Activated naive CD4-positive, alpha-beta T cell treated with anti-CD3 and anti-CD28 coated beads, Interleukin-2, amount 10 ng/mL, durations not matched to agents 7 days and 5 days (primary cell): ENCODE results near the gene DPP9.

Experiments used
- CTCF ChIA-PET: fragments of 350-600 bp; sonication (Branson Sonifier 250); formaldehyde crosslinking; loops from one replicate; lab custom pipeline; 2021; ENCODE audit warnings: antibody characterized with exemption; lab: Charles Lee
- DNase-seq: peaks from one replicate; pipeline ENCODE4 v3.0.0-alpha.2; 2020
- H3K27ac Mint-ChIP-seq: one replicate; pipeline ENCODE4 v1.8.0; 2021; ENCODE audit warnings: mild to moderate bottlenecking, moderate library complexity, mixed read lengths
- H3K27me3 Mint-ChIP-seq: one replicate; pipeline ENCODE4 v1.8.0; 2021; ENCODE audit warnings: mild to moderate bottlenecking, mixed read lengths
- H3K36me3 Mint-ChIP-seq: one replicate; pipeline ENCODE4 v1.8.0; 2021; ENCODE audit warnings: mixed read lengths
- H3K4me1 Mint-ChIP-seq: one replicate; pipeline ENCODE4 v1.8.0; 2021; ENCODE audit warnings: mixed read lengths
- H3K4me3 Mint-ChIP-seq: one replicate; pipeline ENCODE4 v1.8.0; 2021; ENCODE audit warnings: mild to moderate bottlenecking, moderate library complexity, mixed read lengths
- H3K9me3 Mint-ChIP-seq: one replicate; pipeline ENCODE4 v1.8.0; 2021; ENCODE audit warnings: mixed read lengths

The DPP9 gene

GRCh38 chr19:4676955-4677731, 46.5 kb downstream of the DPP9 start:
- DNase-seq: peak; percentile 28
- CTCF ChIA-PET: interaction anchor here (0.7 kb wide), 1 partner anchor 48 kb away, joined by 3 read pairs; no protein-coding TSS in a partner anchor
- Mint-ChIP-seq H3K4me1 (no peaks in the 10 kb centered on the region), H3K9me3 (no peaks in the 10 kb centered on the region), H3K27ac (no peak overlapping the region), H3K4me3 (no peak overlapping the region), H3K36me3 (peaks cover 20% of the 10 kb centered on the region), H3K27me3 (no peaks in the 10 kb centered on the region)

- Mint-ChIP-seq H3K27ac (no peak overlapping the region), H3K4me3 (no peak overlapping the region), H3K4me1 (no peaks in the 10 kb centered on the region), H3K36me3 (peaks cover 20% of the 10 kb centered on the region), H3K9me3 (no peaks in the 10 kb centered on the region), H3K27me3 (no peaks in the 10 kb centered on the region)
- DNase-seq: no peak
- CTCF ChIA-PET: no interaction called here
These were observed 48.3 kb downstream of the DPP9 start for GRCh38 chr19:4675346-4675745.

GRCh38 chr19:4673726-4674125, 49.9 kb downstream of the DPP9 start:
- Mint-ChIP-seq H3K27ac (no peak overlapping the region), H3K4me1 (peaks cover 9% of the 10 kb centered on the region), H3K9me3 (no peaks in the 10 kb centered on the region), H3K27me3 (no peaks in the 10 kb centered on the region), H3K36me3 (peaks cover 13% of the 10 kb centered on the region), H3K4me3 (no peak overlapping the region)
- CTCF ChIA-PET: interaction anchor here (0.7 to 1.0 kb wide), 2 partner anchors 21 to 38 kb away, joined by 3 to 4 read pairs; no protein-coding TSS in a partner anchor
- no peak for DNase-seq

- Mint-ChIP-seq H3K4me3 (no peak overlapping the region), H3K27ac (no peak overlapping the region), H3K4me1 (peaks cover 12% of the 10 kb centered on the region), H3K9me3 (no peaks in the 10 kb centered on the region), H3K36me3 (peaks cover 13% of the 10 kb centered on the region), H3K27me3 (no peaks in the 10 kb centered on the region)
- CTCF ChIA-PET: interaction anchor here (0.7 to 1.0 kb wide), 2 partner anchors 21 to 37 kb away, joined by 3 to 4 read pairs; no protein-coding TSS in a partner anchor
- no peak for DNase-seq
These were observed 50.4 kb downstream of the DPP9 start for GRCh38 chr19:4673216-4673615.

DNA sequence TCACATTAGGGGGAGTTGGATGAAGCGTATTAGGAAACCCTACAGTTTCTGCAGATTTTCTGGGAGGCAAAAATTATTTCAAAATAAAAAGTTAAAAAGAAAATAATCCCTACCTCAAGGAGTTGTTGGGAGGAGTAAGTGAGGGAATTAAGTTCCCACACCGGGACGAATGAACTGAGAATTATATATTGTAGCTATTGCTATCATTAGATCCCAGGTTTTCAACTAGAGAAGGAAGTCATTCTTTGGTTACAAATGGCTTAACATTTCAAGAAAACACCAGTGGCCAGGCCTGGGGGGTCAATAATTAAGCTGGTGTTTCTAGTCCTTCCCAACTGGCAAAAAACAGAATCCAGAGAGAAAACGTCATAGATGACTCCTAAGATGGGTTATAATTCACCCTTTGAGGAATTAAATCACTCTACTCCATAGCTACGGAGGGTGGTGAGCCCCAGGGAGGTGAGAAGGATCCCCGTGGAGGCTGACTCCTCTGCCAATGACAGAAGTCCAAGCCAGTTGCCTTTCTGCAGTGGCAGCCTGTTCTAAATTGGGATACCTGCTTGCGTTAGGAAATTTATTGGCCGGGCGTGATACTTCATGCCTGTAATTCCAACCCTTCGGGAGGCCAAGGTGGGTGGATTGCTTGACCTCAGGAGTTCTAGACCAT, 52.3 kb downstream of the DPP9 start:
- Mint-ChIP-seq H3K4me1 (peaks cover 18% of the 10 kb centered on the region), H3K27me3 (no peaks in the 10 kb centered on the region), H3K36me3 (peaks cover 10% of the 10 kb centered on the region), H3K27ac (no peak overlapping the region), H3K9me3 (no peaks in the 10 kb centered on the region), H3K4me3 (peak overlapping the region; percentile 55)
- CTCF ChIA-PET: no interaction called here
- no peak for DNase-seq

- Mint-ChIP-seq H3K27ac (peak within 1 kb of the TSS; percentile 83), H3K27me3 (no peaks in the 10 kb centered on the region), H3K9me3 (no peaks in the 10 kb centered on the region), H3K36me3 (peaks cover 10% of the 10 kb centered on the region), H3K4me1 (peaks cover 18% of the 10 kb centered on the region), H3K4me3 (peak within 1 kb of the TSS; percentile 91)
- DNase-seq: peak; percentile 96
- CTCF ChIA-PET: no interaction called here
These were observed 53.7 kb downstream of the DPP9 start, which contains the start of gene MYDGF for GRCh38 chr19:4669723-4670480. Gene MYDGF (minus strand): TSS chr19:4670342. CDS start chr19:4670334, 8 bp downstream.

GRCh38 chr19:4664642-4665041, 59.0 kb downstream of the DPP9 start:
- Mint-ChIP-seq H3K27me3 (no peaks in the 10 kb centered on the region), H3K4me3 (no peak overlapping the region), H3K27ac (no peak overlapping the region), H3K36me3 (peaks cover 21% of the 10 kb centered on the region), H3K4me1 (peaks cover 18% of the 10 kb centered on the region), H3K9me3 (no peaks in the 10 kb centered on the region)
- CTCF ChIA-PET: no interaction called here
- DNase-seq: no peak

DNA sequence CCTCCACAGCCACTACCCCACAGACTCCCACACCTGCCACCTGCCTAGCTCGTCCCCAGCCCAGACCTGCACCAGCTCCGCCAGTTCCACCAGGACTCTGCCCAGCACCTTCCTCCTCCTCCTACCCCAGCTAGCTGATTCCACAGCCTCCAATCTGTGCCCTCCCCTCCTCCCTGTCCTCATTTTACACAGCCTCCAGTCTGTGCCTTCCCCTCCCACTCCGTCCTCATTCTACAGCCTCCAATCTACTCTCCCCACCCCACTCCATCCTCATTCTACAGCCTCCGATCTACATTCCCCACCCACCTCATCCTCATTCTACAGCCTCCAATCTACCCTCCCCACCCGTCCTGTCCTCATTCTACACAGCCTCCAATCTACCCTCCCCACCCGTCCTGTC, 60.8 kb downstream of the DPP9 start:
- Mint-ChIP-seq H3K27me3 (no peaks in the 10 kb centered on the region), H3K4me1 (peaks cover 3% of the 10 kb centered on the region), H3K9me3 (no peaks in the 10 kb centered on the region), H3K4me3 (no peak overlapping the region), H3K27ac (peak overlapping the region; percentile 45), H3K36me3 (peaks cover 21% of the 10 kb centered on the region)
- CTCF ChIA-PET: no interaction called here
- DNase-seq: no peak

DNA sequence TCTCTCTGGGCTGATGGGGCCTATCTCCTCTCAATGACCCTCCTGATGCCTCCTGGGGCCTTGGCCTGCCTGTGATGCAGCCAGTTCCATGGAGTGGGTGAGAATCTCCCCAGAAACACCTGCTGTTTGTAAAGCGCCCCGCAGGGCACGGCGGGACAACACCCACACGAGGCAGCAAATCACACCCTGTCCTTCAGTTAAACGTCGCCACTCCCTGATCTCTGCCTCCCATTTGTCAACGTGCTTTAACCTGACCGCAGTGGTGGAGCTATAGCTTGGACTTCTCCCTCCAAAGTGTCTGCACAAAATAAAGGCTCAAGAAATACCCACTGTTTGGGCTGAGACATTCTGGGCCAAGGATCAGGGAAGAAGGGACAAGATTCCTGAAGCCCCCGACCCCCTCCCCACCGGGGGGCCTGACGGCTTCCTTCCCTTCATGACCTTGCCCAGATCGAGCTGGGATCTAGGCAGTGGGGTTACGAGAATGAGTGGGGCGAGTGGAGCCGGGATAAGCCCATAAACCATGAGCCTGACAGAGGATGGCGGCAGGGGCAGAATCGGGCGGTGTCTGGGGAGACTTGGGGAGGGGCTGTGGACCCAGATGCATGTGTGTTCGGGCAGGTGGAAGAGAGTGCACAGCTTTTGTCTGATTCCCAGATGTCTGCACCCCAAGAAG, 61.5 kb downstream of the DPP9 start:
- no peaks in the 10 kb centered on the region for H3K27me3 Mint-ChIP-seq
- H3K4me1 Mint-ChIP-seq: no peaks in the 10 kb centered on the region
- H3K4me3 Mint-ChIP-seq: no peak overlapping the region
- CTCF ChIA-PET: no interaction called here
- H3K36me3 Mint-ChIP-seq: peaks cover 19% of the 10 kb centered on the region
- H3K27ac Mint-ChIP-seq: peak overlapping the region; percentile 45
- DNase-seq: no peak
- no peaks in the 10 kb centered on the region for H3K9me3 Mint-ChIP-seq

GRCh38 chr19:4660993-4661392, 62.6 kb downstream of the DPP9 start:
- H3K27ac Mint-ChIP-seq: peak overlapping the region; percentile 33
- peaks cover 19% of the 10 kb centered on the region for H3K36me3 Mint-ChIP-seq

GRCh38 chr19:4660181-4660791, 63.4 kb downstream of the DPP9 start:
- no peaks in the 10 kb centered on the region for H3K27me3 Mint-ChIP-seq
- DNase-seq: peak; percentile 55
- no peak overlapping the region for H3K4me3 Mint-ChIP-seq
- H3K9me3 Mint-ChIP-seq: no peaks in the 10 kb centered on the region
- no peaks in the 10 kb centered on the region for H3K4me1 Mint-ChIP-seq
- no peak overlapping the region for H3K27ac Mint-ChIP-seq
- CTCF ChIA-PET: interaction anchor here (1.2 to 2.3 kb wide), 2 partner anchors 23 to 84 kb away, joined by 3 to 6 read pairs; no protein-coding TSS in a partner anchor
- H3K36me3 Mint-ChIP-seq: peaks cover 19% of the 10 kb centered on the region

More at GRCh38 chr19:4660993-4661392, 62.6 kb downstream of the DPP9 start:
- Mint-ChIP-seq H3K9me3 (no peaks in the 10 kb centered on the region), H3K27me3 (no peaks in the 10 kb centered on the region), H3K4me1 (no peaks in the 10 kb centered on the region), H3K4me3 (no peak overlapping the region)
- DNase-seq: no peak
- CTCF ChIA-PET: interaction anchor here (2.3 kb wide), 1 partner anchor 85 kb away, joined by 6 read pairs; no protein-coding TSS in a partner anchor

DNA sequence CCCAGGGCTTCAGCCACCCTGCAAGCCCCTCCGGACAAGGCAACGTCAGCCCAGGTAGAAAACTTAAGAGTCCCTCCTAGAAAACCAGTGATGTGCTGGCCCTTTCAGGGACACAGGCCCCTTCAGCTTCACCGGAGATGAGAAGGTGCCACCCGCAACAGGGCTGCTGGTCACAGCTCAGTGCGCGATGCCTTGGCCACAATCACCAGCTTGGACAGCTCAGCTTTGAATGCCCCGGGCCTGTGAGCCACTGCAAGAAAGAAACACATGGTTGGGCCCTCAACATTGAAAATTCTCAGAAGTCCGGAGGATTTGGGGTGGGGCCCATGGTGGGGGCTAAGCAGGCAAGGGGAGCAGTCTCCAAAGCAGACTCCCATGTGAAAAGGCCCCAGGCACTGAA, 65.8 kb downstream of the DPP9 start:
- Mint-ChIP-seq H3K9me3 (no peaks in the 10 kb centered on the region), H3K27me3 (no peaks in the 10 kb centered on the region), H3K4me3 (no peak overlapping the region), H3K4me1 (no peaks in the 10 kb centered on the region), H3K27ac (no peak overlapping the region), H3K36me3 (peaks cover 31% of the 10 kb centered on the region)
- CTCF ChIA-PET: no interaction called here
- no peak for DNase-seq

DNA sequence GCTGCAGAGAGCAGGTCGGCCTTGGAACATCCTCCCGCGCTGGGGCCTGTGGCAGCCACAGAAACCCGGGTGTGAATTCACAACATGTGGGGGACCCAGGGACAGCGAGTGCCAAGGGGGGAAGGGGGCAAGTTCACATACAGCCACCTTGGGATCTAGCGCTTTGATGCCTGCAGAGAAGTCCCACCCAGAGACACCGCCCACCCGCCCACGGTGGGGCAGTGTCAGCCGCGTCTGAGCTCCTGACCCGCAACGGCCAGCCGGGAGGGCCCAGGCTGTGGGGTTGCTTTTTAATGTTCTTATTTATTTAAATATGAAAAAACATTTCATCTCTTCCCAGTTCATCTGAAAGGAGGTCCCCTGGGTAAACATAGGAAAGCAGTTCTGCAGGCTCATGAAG, 66.4 kb downstream of the DPP9 start:
- CTCF ChIA-PET: no interaction called here
- no peaks in the 10 kb centered on the region for H3K4me1 Mint-ChIP-seq
- no peak overlapping the region for H3K27ac Mint-ChIP-seq
- peaks cover 31% of the 10 kb centered on the region for H3K36me3 Mint-ChIP-seq
- no peaks in the 10 kb centered on the region for H3K27me3 Mint-ChIP-seq
- DNase-seq: no peak
- H3K9me3 Mint-ChIP-seq: no peaks in the 10 kb centered on the region
- no peak overlapping the region for H3K4me3 Mint-ChIP-seq
